HepG2 (cell line): Measurements from ENCODE around the gene DPH7. TPM values are rescaled to one million over a fixed set of nuclear protein-coding genes. Genes with fewer than 3 reads are reported as not detected.

Source experiments
- ATAC-seq: fragments of 200-7000 bp; cut with Tn5 transposase; 3 replicates; pipeline ENCODE4 v1.9.1; 2020; ENCODE audit warnings: mild to moderate bottlenecking, moderate library complexity
- BruUV-seq: library from RNA; stranded (reverse); fragments of 400-500 nt; replicated peaks from 2 replicates; lab custom pipeline; 2021; lab: Mats Ljungman, UMichigan
- CTCF ChIA-PET: fragments of 300-600 bp; formaldehyde crosslinking; extraction: SDS; loops from one replicate; lab custom pipeline; 2021; ENCODE audit warnings: low total read pairs, inconsistent platforms, low intra/inter-chr PET ratio; lab: Yijun Ruan, JAX
- POLR2A ChIA-PET: fragments of 350-600 bp; sonication (Branson Sonifier 250); formaldehyde crosslinking; loops from one replicate; lab custom pipeline; 2020; ENCODE audit warnings: antibody characterized with exemption, inconsistent platforms; lab: Yijun Ruan, JAX
- DNase-seq: peaks from one replicate; pipeline ENCODE4 v3.0.0-alpha.2; 2015; ENCODE audit warnings: low spot score
- FAIRE-seq: peaks from 3 replicates; lab custom pipeline; 2011; peaks lifted over from hg19 to GRCh38; lab: Jason Lieb, UNC
- H2AFZ ChIP-seq: one replicate; pipeline ENCODE4 v1.6.1; 2011; ENCODE audit warnings: low read length, inconsistent platforms
- H3K27ac ChIP-seq: fragments of 300-600 bp; 3 replicates; pipeline ENCODE4 v1.8.0; 2011; ENCODE audit warnings: mixed run types, mild to moderate bottlenecking, mixed read lengths, low read length, inconsistent platforms; ENCODE audit not compliant: insufficient read depth; ENCODE audit errors: extremely low read length
- H3K27me3 ChIP-seq, 2 experiments: fragments of 200-600 bp in 1 of 2; 2 replicates in 1 of 2; 3 replicates in 1 of 2; pipeline versions ENCODE4 v1.6.0 to v1.8.0; 2011; ENCODE audit warnings: low read length in 2 of 2, mild to moderate bottlenecking in 2 of 2, moderate library complexity in 2 of 2, inconsistent platforms in 1 of 2; ENCODE audit not compliant: insufficient read depth in 2 of 2, control insufficient read depth in 1 of 2
- H3K36me3 ChIP-seq, 2 experiments: fragments of 200-600 bp in 1 of 2; replicated peaks in 1 of 2; 2 replicates in 1 of 2; 3 replicates in 1 of 2; pipeline versions ENCODE4 v1.5.1 to v1.8.0; 2011; ENCODE audit warnings: low read length in 2 of 2, inconsistent platforms in 1 of 2; ENCODE audit not compliant: insufficient read depth in 2 of 2, control insufficient read depth in 1 of 2
- H3K4me1 ChIP-seq: 2 replicates; pipeline ENCODE4 v1.5.1; 2012; ENCODE audit warnings: low read length, inconsistent platforms; ENCODE audit not compliant: insufficient read depth
- H3K4me2 ChIP-seq: 2 replicates; pipeline ENCODE4 v1.6.0; 2011; ENCODE audit warnings: low read depth, low read length, inconsistent platforms
- H3K4me3 ChIP-seq, 3 experiments: fragments of 200-600 bp in 1 of 3; sonication (generic), shearing (Covaris generic) in 1 of 3; replicated peaks in 1 of 3; 2 replicates each; pipeline ENCODE4 v1.5.1; 2011 to 2016; ENCODE audit warnings: low read length in 3 of 3, inconsistent platforms in 2 of 3, low read depth in 2 of 3, mild to moderate bottlenecking in 2 of 3, control low read depth in 1 of 3, mixed read lengths in 1 of 3; ENCODE audit not compliant: insufficient read depth in 1 of 3
- H3K79me2 ChIP-seq: one replicate; pipeline ENCODE4 v1.6.1; 2011; ENCODE audit warnings: low read length, inconsistent platforms; ENCODE audit not compliant: insufficient read depth
- H3K9ac ChIP-seq: 2 replicates; pipeline ENCODE4 v1.6.0; 2011; ENCODE audit warnings: mild to moderate bottlenecking, low read depth, low read length, inconsistent platforms; ENCODE audit not compliant: insufficient read depth
- H3K9me3 ChIP-seq: 2 replicates; pipeline ENCODE4 v1.5.1; 2012; ENCODE audit warnings: mild to moderate bottlenecking, low read length
- H4K20me1 ChIP-seq: 2 replicates; pipeline ENCODE4 v1.6.0; 2011; ENCODE audit warnings: inconsistent platforms, mild to moderate bottlenecking, low read length, moderate library complexity; ENCODE audit not compliant: insufficient read depth
- FLYWCH1 ChIP-seq: sonication (generic); formaldehyde crosslinking; IDR thresholded peaks from 2 replicates; pipeline ENCODE4 v1.8.1; 2023; ENCODE audit warnings: mild to moderate bottlenecking, missing genetic modification reagents
- FOSL2 ChIP-seq: sonication (generic); formaldehyde crosslinking; IDR thresholded peaks from 2 replicates; pipeline ENCODE4 v1.4.0; 2020; ENCODE audit warnings: missing genetic modification reagents
- FOXO1 ChIP-seq: sonication (generic); formaldehyde crosslinking; IDR thresholded peaks from 2 replicates; pipeline ENCODE4 v1.4.0; 2020; ENCODE audit warnings: missing genetic modification reagents
- GTF3A ChIP-seq: sonication (generic); formaldehyde crosslinking; conservative IDR thresholded peaks from 2 replicates; pipeline ENCODE4 v1.4.0; 2020; ENCODE audit warnings: mild to moderate bottlenecking, missing genetic modification reagents
- KDM5A ChIP-seq: fragments of 200-600 bp; sonication (generic); IDR thresholded peaks from 2 replicates; pipeline ENCODE4 v1.7.0; 2018; ENCODE audit warnings: antibody characterized with exemption, mild to moderate bottlenecking, low read length, borderline replicate concordance
- MATR3 ChIP-seq: sonication (generic); formaldehyde crosslinking; IDR thresholded peaks from 2 replicates; pipeline ENCODE4 v1.4.0; 2020; ENCODE audit warnings: missing genetic modification reagents
- MYNN ChIP-seq: sonication (generic); formaldehyde crosslinking; IDR thresholded peaks from 2 replicates; pipeline ENCODE4 v1.4.0; 2020; ENCODE audit warnings: mild to moderate bottlenecking, low read depth, missing genetic modification reagents
- SMARCE1 ChIP-seq: fragments of 450-650 bp; IDR thresholded peaks from 2 replicates; pipeline ENCODE4 v1.6.1; 2017; ENCODE audit warnings: borderline replicate concordance
- TAF15 ChIP-seq: fragments of 200-400 bp; formaldehyde crosslinking; IDR thresholded peaks from one replicate; pipeline ENCODE4 v1.6.1; 2018; ENCODE audit warnings: mild to moderate bottlenecking, low read depth, low read length; ENCODE audit not compliant: poor library complexity, severe bottlenecking
- THAP8 ChIP-seq: sonication (generic); formaldehyde crosslinking; IDR thresholded peaks from 2 replicates; pipeline ENCODE4 v1.5.1; 2020; ENCODE audit warnings: missing genetic modification reagents, mild to moderate bottlenecking, borderline replicate concordance
- ZBTB25 ChIP-seq: IDR thresholded peaks from 2 replicates; pipeline ENCODE4 v1.6.1; 2018; ENCODE audit warnings: missing genetic modification reagents
- ZNF710 ChIP-seq: sonication (generic); formaldehyde crosslinking; IDR thresholded peaks from 2 replicates; pipeline ENCODE4 v1.5.0; 2020; ENCODE audit warnings: mild to moderate bottlenecking, missing genetic modification reagents, borderline replicate concordance
- ZNF780A ChIP-seq: sonication (generic); formaldehyde crosslinking; IDR thresholded peaks from 2 replicates; pipeline ENCODE4 v1.8.0; 2022; ENCODE audit warnings: mild to moderate bottlenecking, missing genetic modification reagents, moderate library complexity
- WGBS: methylation state at CpG from one replicate; pipeline ENCODE4 v1.1.6; 2017; ENCODE audit warnings: low lambda C conversion rate; 5-methylcytosine and 5-hydroxymethylcytosine counted together
- in situ Hi-C: cut with HindIII; loops from 2 replicates; pipeline ENCODE4 v1.10.0; 2017; ENCODE audit warnings: low pct_unique_long_range_greater_than_20kb; ENCODE audit not compliant: extremely low pct_ligation_motif_present
- intact Hi-C: fragments of 100-400 bp; cut with micrococcal nuclease; formaldehyde crosslinking; loops from one replicate; pipeline ENCODE4 v1.10.0; 2022; ENCODE audit not compliant: unreplicated experiment
- polyA plus RNA-seq, 8 experiments: library from polyadenylated mRNA; depleted of rRNA in 3 of 8; stranded (reverse) in 7 of 8; unstranded in 1 of 8; fragments of >200 nt; fragmentation: Illumina TruSeq in 4 of 8; extraction: Trizol in 4 of 8; gene quantifications; 2 replicates each; pipeline versions ENCODE4 v1.2.1 to v1.2.3, GENCODE V29; 2011 to 2016; ENCODE audit warnings: low read depth in 4 of 8, missing spikeins in 1 of 8, mixed read lengths in 1 of 8; ENCODE audit not compliant: insufficient read depth in 1 of 8
- total RNA-seq, 5 experiments: library from RNA; depleted of rRNA; stranded (reverse); fragments of >200 nt; fragmentation: Illumina TruSeq; extraction: Trizol; gene quantifications; 2 replicates each; pipeline ENCODE4 v1.2.3, GENCODE V29; 2016; ENCODE audit warnings: low read depth in 1 of 5

Gene DPH7
- total and polyA plus RNA-seq, 2 of the 13 experiments (the other 11 are each of a cell fraction or from before 2014, with no cell fraction given): 27.6 to 31.6 TPM

- H2AFZ ChIP-seq: no peak overlapping the region
- peaks cover 37% of the 10 kb centered on the region for H3K4me1 ChIP-seq
- no TSS peak for BruUV-seq
- ChIA-PET CTCF (no interaction called here), POLR2A (interaction anchor here (0.9 kb wide), 1 partner anchor 49 kb away, joined by 3 read pairs; no protein-coding TSS in a partner anchor)
- no peak overlapping the region for H3K9ac ChIP-seq
- TF ChIP-seq GTF3A (no peak), ZBTB25 (CRISPR knock-in tag) (no peak), FOXO1 (CRISPR knock-in tag) (no peak), THAP8 (no peak), MYNN (CRISPR knock-in tag) (no peak), ZNF710 (CRISPR knock-in tag) (no peak), SMARCE1 (no peak), KDM5A (no peak), FOSL2 (CRISPR knock-in tag) (no peak), MATR3 (CRISPR knock-in tag) (no peak), TAF15 (no peak), FLYWCH1 (CRISPR knock-in tag) (no peak), ZNF780A (CRISPR knock-in tag) (no peak)
- intact Hi-C loops: loop anchor here (5.0 kb wide), 1 partner anchor 41 kb away; no protein-coding TSS in a partner anchor
- H3K4me3 ChIP-seq: 0 out of 6 replicates have a peak overlapping the region, but pooled peaks of 1 of the 3 experiments have one; percentile 83
- 0 out of 3 replicates have a peak, but pooled peaks have one; percentile 7 for ATAC-seq
- peaks cover 76% of the 10 kb centered on the region for H3K79me2 ChIP-seq
- FAIRE-seq: no peak
- no peak overlapping the region for H3K27ac ChIP-seq
- 62% methylated on average over 6 of the region's 6 CpGs for WGBS
- in situ Hi-C loops: no loop called here
- no peaks in the 10 kb centered on the region for H3K9me3 ChIP-seq
- no peaks in the 10 kb centered on the region; a peak in 1 of 5 replicates for H3K27me3 ChIP-seq
- DNase-seq: no peak
- H3K36me3 ChIP-seq: peaks cover 0 to 2% of the 10 kb centered on the region in 2 experiments; a peak in 2 of 5 replicates
- H4K20me1 ChIP-seq: peaks cover 14% of the 10 kb centered on the region
- peak overlapping the region; percentile 76 for H3K4me2 ChIP-seq
Observed at GRCh38 chr9:137621131-137621757, 42.5 kb upstream of the DPH7 start.
